ENCODE measurements around the gene SSBP4. TPM values are rescaled to one million over a fixed set of nuclear protein-coding genes. Genes with fewer than 3 reads are reported as not detected.

SSBP4 gene
- total RNA-seq, 1 donor from 2014 or later = 138 TPM

DNA sequence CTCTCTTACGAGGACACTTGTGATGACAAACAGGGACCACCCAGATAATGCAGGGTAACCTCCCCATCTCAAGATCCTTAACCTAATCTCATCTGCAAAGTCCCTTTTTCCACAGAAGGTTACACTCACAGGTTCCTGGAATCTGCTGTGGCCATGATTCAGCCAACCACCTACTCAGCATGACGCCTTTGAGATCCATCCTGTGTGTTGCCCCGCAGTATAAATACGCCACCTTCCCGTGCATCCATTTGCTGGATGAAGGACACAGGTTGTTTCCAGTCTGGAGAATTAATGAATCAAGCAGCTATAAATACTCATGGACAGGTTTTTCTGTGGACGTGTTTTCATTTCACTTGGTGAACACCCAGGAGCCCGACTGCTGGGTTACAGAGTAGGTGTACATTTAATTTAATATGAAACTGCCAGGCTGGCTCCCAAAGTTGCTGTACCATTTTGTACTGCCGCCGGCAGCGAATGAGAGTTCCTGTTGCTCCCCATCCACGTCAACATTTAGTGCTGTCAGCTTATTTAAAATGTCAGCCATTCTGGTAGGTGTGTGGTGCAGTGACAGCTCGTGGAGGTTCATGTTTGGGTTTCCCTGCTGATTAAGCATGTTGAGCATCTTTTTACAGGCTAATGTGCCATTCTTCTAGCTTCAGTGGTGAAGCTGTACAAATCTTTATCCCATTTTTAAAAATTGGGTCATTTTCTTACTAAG is 62.5 kb downstream of the SSBP4 start:
- intact Hi-C loops (cut with micrococcal nuclease) = no loop called here

- intact Hi-C loops (cut with micrococcal nuclease) = no loop called here
Observed at GRCh38 chr19:18483119-18483890, 64.1 kb downstream of the SSBP4 start.

Other genes with a start within 250 kb of the SSBP4 start
- gene IFI30, start 245.6 kb upstream of the SSBP4 start, total RNA-seq = 133 and 143 TPM in 2 replicates
- gene MPV17L2, start 226.2 kb upstream of the SSBP4 start, total RNA-seq = 10.3 and 11.9 TPM in 2 replicates
- gene RAB3A, start 215.4 kb upstream of the SSBP4 start, total RNA-seq = 3.6 and 4.8 TPM in 2 replicates
- not detected in 2 replicates for gene PDE4C, start 193.0 kb upstream of the SSBP4 start, total RNA-seq
- gene IQCN, start 144.9 kb upstream of the SSBP4 start, total RNA-seq = 3.4 and 4.6 TPM in 2 replicates
- gene JUND, start 137.8 kb upstream of the SSBP4 start, total RNA-seq = 295 and 303 TPM in 2 replicates
- 120 and 125 TPM in 2 replicates for gene LSM4, start 96.3 kb upstream of the SSBP4 start, total RNA-seq
- gene PGPEP1, start 78.8 kb upstream of the SSBP4 start, total RNA-seq = 27.6 and 29.2 TPM in 2 replicates
- 0.78 TPM in 1 of 2 replicates, not detected in the other for gene GDF15, start 33.2 kb upstream of the SSBP4 start, total RNA-seq
- gene LRRC25, start 21.8 kb upstream of the SSBP4 start, total RNA-seq = not detected in 2 replicates
- 8.1 and 9.1 TPM in 2 replicates for gene ISYNA1, start 18.7 kb downstream of the SSBP4 start, total RNA-seq
- gene ELL, start 102.7 kb downstream of the SSBP4 start, total RNA-seq = 25.7 and 30.2 TPM in 2 replicates
- 192 and 199 TPM in 2 replicates for gene FKBP8, start 124.2 kb downstream of the SSBP4 start, total RNA-seq
- 100.0 and 102 TPM in 2 replicates for gene KXD1, start 138.5 kb downstream of the SSBP4 start, total RNA-seq
- gene UBA52, start 152.5 kb downstream of the SSBP4 start, total RNA-seq = 1,453 and 1,494 TPM in 2 replicates
- 101 and 111 TPM in 2 replicates for gene REX1BD, start 169.4 kb downstream of the SSBP4 start, total RNA-seq
- gene CRLF1, start 187.4 kb downstream of the SSBP4 start, total RNA-seq = not detected in 2 replicates
- 0.15 TPM in 1 of 2 replicates, not detected in the other for gene TMEM59L, start 193.5 kb downstream of the SSBP4 start, total RNA-seq
- gene KLHL26, start 217.6 kb downstream of the SSBP4 start, total RNA-seq = 11.5 and 13.5 TPM in 2 replicates

Data from T-helper 1 cell treated with Interleukin-12 subunit alpha and Interleukin-12 subunit beta and Interleukin-4 antibody, amounts not matched to agents 30 ng/mL and 1 ng/mL, for 36 hours (primary cell).